ENCODE results near the gene BIRC5. TPM values are rescaled to one million over a fixed set of nuclear protein-coding genes. Genes with fewer than 3 reads are reported as not detected.

The BIRC5 gene
- total RNA-seq, 1 donor from 2014 or later, result 68.0 TPM

GRCh38 chr17:78271419-78272170 lies 57.5 kb downstream of the BIRC5 start:
- no peak for DNase-seq (ENCODE audit: low read depth)
- no peak overlapping the region for H3K4me3 ChIP-seq (ENCODE audit: low read depth, low read length)
- TF ChIP-seq, protein P1, sequence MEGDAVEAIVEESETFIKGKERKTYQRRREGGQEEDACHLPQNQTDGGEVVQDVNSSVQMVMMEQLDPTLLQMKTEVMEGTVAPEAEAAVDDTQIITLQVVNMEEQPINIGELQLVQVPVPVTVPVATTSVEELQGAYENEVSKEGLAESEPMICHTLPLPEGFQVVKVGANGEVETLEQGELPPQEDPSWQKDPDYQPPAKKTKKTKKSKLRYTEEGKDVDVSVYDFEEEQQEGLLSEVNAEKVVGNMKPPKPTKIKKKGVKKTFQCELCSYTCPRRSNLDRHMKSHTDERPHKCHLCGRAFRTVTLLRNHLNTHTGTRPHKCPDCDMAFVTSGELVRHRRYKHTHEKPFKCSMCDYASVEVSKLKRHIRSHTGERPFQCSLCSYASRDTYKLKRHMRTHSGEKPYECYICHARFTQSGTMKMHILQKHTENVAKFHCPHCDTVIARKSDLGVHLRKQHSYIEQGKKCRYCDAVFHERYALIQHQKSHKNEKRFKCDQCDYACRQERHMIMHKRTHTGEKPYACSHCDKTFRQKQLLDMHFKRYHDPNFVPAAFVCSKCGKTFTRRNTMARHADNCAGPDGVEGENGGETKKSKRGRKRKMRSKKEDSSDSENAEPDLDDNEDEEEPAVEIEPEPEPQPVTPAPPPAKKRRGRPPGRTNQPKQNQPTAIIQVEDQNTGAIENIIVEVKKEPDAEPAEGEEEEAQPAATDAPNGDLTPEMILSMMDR (conservative IDR thresholded peaks at IDR 0.05; ENCODE audit: low read depth, low read length), result no peak

GRCh38 chr17:78272181-78272913 lies 58.3 kb downstream of the BIRC5 start:
- DNase-seq (ENCODE audit: low read depth), result peak; percentile 71
- peak overlapping the region; percentile 41 for H3K4me3 ChIP-seq (ENCODE audit: low read depth, low read length)
- TF ChIP-seq, protein P1 (conservative IDR thresholded peaks at IDR 0.05; ENCODE audit: low read depth, low read length), result no peak

- TF ChIP-seq, protein P1 (conservative IDR thresholded peaks at IDR 0.05; ENCODE audit: low read depth, low read length), result no peak
- DNase-seq (ENCODE audit: low read depth), result no peak
- H3K4me3 ChIP-seq (ENCODE audit: low read depth, low read length), result peak overlapping the region; percentile 41
Observed at GRCh38 chr17:78272914-78273258, 58.8 kb downstream of the BIRC5 start.

GRCh38 chr17:78273813-78274212 lies 59.8 kb downstream of the BIRC5 start:
- DNase-seq (ENCODE audit: low read depth), result no peak
- TF ChIP-seq, protein P1 (conservative IDR thresholded peaks at IDR 0.05; ENCODE audit: low read depth, low read length), result no peak
- no peak overlapping the region for H3K4me3 ChIP-seq (ENCODE audit: low read depth, low read length)

Other genes with a start within 250 kb of the BIRC5 start
- 38.4 and 52.1 TPM in 2 replicates for gene TMC6, start 85.5 kb upstream of the BIRC5 start, total RNA-seq
- 1.2 TPM in 2 replicates for gene TMC8, start 83.5 kb upstream of the BIRC5 start, total RNA-seq
- gene C17orf99, start 67.9 kb upstream of the BIRC5 start, total RNA-seq, result not detected in 2 replicates
- gene SYNGR2, start 45.7 kb upstream of the BIRC5 start, total RNA-seq, result 66.7 and 137 TPM in 2 replicates
- gene TK1, start 27.2 kb upstream of the BIRC5 start, total RNA-seq, result 245 and 276 TPM in 2 replicates
- 29.5 and 47.2 TPM in 2 replicates for gene AFMID, start 26.9 kb upstream of the BIRC5 start, total RNA-seq
- not detected in 2 replicates for gene TMEM235, start 17.4 kb downstream of the BIRC5 start, total RNA-seq
- 42.8 and 69.2 TPM in 2 replicates for gene SOCS3, start 145.8 kb downstream of the BIRC5 start, total RNA-seq
- gene PGS1, start 164.4 kb downstream of the BIRC5 start, total RNA-seq, result 28.7 and 40.6 TPM in 2 replicates